Endometrium (tissue), 2 donors: ENCODE measurements around the gene KCNIP3.
"Not testable (repeated sequence)": the region's sequence is repeated elsewhere in the genome, so short reads cannot be mapped to it uniquely, and the experiment has no call there.

Experiments used
- FAIRE-seq: peaks from 2 replicates; lab custom pipeline; 2012; peaks lifted over from hg19 to GRCh38; lab: Jason Lieb, UNC
- donor health status: control.
- donor health status: control.

The KCNIP3 gene

DNA sequence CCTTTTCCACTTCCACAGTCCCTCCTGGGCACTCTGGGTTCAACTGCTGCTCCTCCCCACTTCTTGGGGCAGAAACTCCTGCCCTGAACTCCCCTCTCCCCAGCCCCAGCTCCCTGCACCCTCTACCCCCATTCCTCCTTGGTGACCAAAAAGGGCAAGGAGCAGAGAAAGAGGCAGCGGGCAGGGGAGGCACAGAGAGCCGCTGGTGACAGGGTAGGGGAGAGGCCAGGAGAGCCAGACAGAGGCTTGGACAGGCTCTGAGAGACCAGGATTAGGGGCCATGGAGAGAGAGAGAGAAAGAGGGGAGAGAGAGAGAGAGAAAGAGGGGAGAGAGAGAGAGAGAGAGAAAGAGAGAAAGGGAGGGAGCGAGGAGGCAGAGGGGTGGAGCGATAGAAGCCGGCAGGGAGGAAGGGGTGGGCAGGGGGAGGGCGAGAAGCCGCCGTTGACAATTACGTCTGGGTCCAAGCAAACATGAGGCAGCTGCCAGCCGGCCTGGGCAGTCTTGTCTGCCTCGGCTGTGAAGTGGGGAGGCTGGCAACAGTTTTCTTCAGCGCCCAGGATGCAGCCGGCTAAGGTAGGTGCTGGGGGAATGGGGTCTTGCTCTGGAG lies at the start of gene KCNIP3:
KCNIP3 (plus strand) TSS at position 468 of the 608 bp plus-strand sequence; CDS start at position 560, 92 bp downstream.
- no peak for FAIRE-seq

DNA sequence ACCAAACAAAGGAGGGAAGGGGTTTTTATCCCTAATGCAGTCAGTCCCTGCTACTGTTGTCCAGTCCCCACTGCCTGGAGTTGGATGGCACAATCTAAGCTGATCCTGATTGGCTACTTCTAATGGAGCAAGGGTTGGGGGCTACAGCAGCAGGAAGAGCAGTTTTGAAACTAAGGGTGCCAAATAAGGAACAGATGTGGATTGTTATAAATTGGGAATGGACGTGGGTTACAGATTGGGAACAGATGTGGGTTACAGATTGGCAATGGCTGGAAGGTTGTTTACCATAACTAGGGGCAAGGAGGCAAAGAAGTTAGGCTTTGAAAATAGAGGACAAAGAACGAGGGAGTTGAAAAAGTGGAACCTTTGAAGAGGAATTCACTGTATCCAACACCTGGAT lies 38.9 kb upstream of the KCNIP3 start:
- FAIRE-seq: no peak

DNA sequence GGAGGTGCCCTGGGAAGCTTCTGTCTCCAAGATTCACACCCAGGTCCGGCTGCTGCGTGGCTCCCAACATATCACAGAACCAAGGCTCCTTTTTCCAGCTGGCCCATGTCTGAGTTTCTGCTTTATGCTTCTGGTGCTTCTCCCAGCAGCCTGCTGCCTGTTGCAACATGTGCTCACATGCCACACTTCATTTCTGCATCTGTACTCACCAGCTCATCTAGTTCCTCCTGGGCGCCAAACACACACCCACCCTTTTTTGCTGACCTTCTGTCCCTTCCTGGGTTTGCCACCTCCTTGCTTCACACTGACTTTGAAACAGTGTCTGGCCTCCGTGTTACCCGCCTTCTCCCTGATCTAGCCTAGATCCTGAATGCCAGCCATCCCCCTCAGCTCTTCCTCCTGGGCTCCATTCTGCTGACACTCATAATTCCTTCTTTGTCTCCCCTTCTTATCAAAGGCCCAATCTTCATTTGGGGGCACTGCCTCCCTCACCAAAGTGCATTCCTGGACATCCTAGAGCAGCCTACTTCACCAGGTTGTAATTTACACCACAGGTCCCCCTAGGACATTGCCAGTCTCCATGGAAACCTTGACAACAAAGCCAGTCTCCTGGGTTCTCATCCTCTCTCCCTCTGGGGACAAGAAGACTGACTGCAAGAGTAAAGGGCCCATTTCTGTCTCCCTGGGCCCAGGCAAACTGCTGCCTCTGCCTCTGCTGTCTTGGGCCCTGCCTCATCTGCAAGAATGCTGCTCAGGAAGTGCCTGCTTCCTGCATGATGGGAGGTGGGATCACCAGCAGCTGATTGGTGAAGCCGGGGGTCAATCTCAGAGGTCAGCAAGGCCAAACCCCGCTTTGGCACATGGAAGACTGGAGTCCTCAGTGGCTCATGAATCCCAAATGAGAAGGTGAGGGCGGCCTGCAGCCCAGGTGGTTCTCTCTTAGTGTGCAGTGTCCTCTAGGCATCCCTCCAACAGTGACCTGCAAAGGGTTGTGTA lies 36.8 kb upstream of the KCNIP3 start:
- FAIRE-seq: no peak

DNA sequence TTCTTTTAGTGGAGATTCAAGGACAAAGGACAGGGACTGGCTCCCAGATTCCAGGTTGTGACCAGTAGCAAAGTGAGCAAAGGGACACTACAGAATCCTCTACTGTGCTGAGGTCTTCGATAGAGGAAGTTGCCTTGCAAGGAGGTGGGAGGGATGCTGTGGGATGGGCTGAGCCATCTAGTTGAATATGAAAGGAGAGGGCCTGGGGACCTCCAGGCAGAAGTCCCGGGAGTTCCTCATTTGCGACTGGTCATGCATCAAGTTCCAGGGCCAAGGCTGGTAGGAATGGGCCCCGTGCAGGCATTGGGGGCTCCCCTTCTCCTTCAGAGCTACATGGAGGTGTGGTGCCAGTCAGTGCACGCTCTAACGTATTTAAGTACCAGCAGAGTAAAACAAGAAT lies 35.5 kb upstream of the KCNIP3 start:
- no peak for FAIRE-seq

DNA sequence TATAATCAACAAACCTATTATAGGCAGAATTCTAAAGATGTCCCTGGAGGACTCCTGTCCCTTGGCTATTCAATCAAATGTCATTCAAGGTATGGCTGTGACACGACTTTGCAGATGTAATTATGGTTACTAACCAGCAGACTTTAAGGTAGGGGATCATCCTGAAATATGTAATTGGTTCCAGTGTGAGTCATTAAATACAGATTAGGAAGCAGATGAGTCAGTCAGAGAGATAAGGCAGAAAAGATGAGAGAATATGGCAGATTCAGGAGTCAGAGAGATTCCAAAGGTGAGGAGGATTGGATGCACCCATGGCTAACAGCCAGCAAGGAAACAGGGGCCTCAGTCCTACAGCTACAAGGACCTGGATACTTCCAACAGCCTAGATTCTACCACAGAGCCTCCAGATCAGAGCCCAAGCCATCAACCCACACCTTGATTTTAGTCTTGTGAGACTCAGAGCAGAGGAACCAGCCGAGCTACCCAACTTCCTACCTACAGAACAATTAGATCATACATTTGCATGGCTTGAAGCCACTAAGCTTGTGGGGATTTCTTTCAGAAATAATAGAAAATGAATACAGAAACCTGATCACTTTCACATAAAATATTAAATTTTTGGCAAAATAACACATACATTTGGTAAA lies 34.1 kb upstream of the KCNIP3 start:
- no peak for FAIRE-seq

DNA sequence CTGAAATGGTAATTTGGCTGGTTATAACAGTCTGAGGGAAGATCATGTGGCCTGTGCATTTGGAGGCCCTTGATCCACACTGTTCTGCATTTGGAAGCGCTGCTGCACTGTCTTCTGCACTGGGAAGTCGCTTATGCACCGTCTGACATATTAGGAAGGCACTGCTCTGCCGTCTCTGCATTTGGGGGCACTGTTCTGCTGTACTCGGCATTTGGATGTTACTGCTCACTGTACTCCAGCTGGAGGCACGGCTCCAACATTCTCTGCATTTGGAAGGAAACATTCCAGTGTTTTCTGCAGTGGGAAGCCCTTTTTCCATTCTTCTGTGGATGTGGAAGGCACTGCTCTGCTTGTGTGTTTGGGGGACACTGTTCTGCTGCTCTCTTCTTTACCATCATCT lies 32.5 kb upstream of the KCNIP3 start:
- FAIRE-seq: no peak

DNA sequence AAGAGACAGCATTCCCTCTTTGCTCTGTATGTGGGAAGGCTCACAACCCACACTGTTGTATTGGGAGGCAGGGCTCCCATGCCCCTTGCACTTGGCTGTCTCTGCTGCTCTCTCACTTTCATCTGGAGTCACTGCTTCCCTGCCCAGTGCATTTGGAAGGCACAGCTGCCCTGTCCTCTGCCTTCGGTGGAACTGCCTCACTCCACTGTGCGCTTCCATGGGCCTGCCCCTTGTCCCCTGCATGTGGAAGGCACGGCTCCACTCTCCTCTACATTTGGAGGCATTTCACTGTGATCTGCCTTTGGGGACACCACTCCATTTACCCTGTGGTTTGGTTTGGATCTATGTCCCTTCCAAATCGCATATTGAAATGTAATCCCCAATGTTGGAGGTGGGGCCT lies 32.0 kb upstream of the KCNIP3 start:
- no peak for FAIRE-seq

DNA sequence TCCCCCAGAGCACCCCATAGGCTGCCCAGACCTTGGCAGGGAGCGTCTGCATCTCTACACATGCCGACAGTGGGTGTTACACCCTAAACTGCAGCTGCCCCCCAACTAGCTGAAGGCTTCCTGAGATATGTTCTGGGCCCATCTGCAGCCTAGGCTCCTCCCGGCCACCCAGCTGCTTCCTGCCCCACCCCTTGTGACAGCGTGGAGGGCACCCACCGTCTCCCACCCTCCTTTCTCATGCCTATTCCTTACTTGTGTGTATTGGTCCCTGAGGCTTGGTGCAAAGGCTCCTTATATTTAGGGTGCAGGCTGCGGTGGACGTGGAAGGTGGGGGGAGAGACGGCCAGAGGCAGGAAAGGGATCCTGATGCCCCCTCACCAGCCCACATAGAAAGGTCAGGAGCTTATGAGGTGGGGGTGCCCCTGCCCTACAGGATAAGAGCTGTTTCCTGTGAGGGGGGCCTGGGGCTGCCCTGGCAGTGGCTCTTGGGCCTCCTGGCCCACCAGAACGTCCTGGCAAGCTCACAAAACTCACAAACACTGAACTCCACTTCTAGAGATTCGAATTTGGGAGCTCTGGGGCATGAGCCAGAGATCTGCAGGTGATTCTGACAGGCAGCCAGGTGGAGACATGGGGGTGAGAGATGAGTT lies 30.2 kb upstream of the KCNIP3 start:
- no peak for FAIRE-seq

DNA sequence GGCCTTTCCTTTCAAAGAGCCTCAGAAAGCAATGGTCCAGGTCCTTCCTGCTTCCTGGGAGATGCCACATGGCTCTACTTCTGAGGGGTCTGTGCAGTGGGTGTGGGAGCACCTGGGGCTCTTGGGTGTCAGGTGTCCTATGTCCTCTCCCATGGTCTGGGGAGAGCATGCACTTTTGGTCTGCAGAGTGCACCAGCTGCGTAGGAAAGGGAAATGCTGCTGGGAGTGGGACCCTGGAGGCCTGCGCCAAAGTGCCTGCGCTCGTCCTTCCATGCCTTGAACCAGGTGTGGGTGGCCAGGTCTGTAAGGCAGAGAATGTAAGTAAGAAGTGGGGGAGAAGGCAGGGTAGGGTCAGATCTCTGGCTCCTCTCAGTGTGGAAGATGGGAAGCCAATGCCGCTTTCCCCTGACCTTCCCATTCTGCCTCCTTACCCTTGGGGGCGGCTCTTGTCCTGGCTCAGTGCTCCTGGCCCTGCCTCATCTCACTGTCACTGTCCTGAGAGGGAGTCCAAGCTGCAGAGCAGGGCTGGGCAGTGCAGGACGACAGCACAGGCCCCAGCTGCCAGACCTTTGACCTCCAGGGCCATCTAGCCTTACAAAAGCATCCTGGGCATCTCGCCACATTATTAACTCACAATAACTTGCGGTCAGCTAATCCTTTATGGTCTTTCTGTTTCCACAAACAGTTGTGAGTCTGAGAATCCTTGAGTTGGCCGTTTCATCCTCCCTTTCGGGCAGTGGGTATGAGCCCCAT lies 29.5 kb upstream of the KCNIP3 start:
- FAIRE-seq: no peak

DNA sequence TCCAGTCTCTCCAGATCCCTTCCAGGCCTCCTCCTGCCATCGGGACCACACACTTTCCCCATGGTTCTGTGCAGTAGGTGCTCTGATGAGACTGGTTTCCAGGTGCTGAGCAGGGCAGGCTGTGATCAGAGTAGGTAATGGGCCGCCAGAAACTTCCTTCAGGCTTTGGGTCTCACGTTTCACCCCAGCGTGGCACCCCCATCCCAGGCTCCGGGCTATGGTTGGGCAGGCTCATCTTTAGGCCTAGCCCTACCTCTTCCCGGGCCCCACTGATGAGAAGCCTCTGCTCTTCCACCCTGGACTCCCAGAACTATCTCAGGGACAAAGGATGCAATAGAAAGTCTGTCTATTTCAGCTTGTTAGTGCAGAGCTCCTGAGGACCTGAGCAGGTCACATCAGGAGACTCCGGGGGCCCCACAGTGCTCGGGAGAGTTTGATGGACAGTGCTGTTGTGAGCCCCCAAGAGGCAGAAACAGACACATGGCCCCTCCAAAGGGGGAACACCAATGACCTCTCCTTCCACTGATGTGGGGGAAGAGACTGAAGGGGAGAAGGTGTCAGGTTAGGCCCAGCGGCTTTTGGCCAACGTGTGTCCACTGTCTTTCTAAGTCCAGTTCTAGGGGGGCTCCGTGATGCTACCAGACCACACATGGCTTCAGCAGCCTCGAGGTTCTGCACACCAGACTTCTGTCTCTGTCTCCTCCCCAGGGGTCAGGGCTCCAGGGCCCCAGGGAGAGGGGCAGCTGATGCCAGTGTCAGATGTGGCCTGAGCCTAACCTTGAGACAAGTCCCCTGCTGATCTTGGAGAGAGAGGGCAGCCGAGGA lies 28.7 kb upstream of the KCNIP3 start:
- FAIRE-seq: no peak

DNA sequence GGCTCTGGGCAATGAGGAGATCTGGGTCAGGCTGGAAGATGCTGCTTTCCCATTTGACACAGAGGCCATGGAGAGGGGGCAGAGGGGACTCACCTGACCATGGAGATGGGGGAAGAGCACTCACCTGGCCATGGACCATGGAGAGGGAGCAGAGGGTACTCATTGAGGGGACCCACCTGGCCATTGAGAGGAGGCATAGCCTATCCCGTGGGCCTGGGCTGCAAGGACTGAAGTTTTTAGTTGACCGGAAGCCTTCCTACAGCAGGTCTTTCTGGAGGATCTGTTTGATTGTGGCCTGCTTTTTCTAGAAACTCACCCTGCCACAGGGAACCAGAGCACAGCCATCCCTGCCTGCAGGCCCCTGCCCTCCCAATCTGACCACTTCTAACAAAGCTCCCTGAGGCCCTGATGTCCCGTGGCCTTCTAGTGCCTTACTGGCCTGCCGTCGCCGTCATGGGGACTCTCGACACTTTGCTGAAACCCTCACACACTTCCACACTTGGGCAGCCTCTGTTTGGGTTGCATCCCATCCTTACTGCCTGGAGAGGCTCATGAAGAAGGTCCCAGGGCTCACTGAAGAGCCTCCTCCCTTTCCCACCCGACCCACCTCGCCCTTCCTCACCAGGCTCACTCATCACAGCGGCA lies 28.0 kb upstream of the KCNIP3 start:
- FAIRE-seq: no peak

DNA sequence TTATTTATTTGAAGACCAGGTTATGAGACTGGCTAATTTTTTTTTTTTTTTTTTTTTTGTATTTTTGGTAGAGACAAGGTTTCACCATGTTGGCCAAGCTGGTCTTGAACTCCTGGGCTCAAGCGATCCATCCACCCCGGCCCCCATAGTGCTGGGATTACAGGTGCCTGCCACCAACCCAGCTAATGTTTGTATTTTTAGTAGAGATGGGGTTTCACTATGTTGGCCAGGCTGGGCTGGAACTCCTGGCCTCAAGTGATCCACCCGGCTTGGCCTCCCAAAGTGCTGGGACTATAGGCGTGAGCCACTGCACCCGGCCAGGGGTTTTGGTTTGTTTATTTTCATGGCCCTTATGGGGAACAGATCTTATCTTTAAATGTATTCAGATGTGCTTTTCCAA lies 27.4 kb upstream of the KCNIP3 start:
- FAIRE-seq: not testable (repeated sequence)

DNA sequence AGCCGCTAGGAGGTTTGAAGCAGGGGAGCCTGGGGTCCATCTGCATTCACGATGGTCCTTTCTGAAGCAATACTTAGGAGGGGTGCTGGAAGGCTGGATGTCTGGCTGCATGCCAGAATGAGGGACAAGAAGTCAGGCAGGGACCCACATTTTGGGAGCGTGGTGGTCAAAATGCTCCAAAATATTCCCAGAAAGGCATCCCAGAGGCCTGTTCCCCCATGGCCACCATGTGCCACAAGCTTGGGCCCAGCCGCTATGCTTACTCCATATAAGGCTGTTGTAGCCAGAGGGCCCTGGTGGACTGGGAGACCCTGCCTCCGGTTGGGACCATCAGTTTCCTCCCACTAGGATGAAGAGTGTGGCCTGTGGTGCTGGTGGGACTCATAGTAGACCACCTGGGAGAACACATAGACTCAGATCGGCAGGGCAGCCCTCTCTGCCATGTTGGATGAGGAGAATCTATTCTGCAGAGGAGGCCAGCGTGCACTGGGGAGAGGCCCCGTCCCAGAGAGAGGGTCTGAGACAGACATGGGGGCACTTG lies 26.5 kb upstream of the KCNIP3 start:
- FAIRE-seq: no peak

DNA sequence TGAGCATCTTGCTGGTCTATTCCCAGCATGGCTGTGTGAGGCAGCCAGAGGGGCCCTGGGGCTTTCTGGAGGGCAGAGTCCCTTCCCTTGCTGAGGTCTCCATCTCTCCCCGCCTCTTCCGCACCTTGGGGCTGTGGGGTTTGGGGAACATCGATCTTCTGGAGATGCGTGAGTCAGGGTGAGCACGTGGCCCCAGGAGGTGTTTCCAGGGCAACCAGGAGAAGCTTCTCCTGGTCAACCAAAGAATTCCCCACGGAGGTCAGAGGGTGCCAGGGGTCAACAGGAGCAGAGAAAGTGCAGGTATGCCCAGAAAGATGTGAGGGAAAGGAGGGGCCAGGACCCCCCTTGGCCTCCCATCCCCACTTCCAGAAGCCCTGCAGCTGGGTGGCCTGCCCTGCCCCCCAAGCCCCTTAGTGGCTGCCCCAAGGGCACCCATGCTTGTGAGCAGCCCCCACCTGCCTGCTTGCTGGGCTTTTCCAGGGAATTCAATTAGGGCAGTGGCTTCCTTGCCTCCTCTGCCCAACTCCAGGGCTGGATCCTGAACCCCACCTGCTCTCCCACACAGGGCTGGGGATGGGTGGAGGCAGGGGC lies 25.7 kb upstream of the KCNIP3 start:
- no peak for FAIRE-seq

DNA sequence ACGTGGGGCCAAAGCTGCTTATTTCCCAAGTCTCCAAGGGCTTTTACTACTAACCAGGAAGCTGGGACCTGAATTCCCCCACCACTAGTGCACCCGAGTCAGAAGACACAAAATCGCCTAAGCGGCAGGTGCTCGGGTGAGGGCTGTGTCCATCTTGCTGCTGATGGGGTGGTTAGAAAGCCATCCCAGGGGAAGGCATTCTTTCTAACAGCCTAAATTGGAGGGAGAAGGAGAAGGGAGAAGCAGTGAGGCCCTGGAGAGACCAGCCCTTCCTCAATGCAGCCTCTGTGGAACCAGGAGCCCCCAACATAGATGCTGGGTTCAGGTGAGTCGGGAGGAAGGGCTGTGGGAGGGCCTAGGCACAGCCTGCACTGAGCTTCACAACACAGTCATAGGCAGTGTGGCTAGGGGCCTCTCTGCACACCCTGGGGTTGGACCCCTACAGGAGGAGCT lies 24.8 kb upstream of the KCNIP3 start:
- no peak for FAIRE-seq

DNA sequence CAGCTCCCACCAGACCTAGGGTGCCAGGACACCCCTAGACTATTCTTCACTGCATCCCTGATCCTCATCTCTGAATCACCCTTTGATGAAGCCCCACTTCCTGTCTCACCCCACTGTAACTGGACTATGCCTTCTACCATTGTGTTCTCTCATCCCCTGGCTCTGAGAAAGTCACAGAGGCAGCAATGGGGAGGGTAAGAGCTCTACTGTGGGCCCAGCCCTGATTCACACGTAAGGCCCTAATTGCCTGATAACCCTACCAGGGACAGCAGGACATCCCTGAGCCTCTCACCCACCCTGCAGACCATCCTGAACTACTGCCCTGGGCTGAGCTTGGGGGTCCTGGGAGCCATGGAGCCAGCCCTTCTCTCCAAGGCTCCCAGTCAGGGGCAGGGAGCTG lies 24.4 kb upstream of the KCNIP3 start:
- no peak for FAIRE-seq

DNA sequence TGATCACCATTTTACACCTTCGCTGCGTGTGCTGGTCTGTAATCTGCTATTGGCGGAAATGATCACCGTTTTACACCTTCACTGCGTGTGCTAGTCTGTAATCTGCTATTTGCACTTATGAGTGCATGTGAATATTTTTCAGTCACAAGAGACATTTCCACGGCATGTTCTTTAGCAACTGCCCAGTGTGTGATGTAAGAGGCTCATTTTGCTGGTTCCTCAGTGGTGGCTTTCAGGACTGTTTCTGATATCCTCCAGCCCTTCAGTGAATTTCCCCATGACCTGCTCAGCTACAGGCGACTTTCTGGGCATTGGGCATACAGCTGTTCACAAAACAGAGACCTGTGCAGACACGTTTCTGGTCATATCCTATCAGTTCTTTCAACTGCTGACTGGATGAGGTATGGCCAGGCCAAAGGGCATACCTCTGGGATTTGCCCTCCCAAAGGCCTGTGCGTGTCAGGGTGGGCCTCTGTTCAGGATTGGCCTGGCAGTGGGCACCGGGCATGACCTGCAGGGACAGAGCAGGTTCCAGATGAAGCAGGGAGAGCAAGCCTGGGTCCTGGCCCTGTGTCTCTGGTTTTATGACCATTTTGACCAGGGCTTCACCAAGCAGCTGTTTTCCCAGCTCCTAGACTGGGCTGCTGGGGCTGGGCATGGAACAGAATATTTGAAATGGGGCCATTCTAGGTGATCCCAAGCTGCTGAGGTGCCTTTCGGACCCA lies 23.4 kb upstream of the KCNIP3 start:
- no peak for FAIRE-seq

DNA sequence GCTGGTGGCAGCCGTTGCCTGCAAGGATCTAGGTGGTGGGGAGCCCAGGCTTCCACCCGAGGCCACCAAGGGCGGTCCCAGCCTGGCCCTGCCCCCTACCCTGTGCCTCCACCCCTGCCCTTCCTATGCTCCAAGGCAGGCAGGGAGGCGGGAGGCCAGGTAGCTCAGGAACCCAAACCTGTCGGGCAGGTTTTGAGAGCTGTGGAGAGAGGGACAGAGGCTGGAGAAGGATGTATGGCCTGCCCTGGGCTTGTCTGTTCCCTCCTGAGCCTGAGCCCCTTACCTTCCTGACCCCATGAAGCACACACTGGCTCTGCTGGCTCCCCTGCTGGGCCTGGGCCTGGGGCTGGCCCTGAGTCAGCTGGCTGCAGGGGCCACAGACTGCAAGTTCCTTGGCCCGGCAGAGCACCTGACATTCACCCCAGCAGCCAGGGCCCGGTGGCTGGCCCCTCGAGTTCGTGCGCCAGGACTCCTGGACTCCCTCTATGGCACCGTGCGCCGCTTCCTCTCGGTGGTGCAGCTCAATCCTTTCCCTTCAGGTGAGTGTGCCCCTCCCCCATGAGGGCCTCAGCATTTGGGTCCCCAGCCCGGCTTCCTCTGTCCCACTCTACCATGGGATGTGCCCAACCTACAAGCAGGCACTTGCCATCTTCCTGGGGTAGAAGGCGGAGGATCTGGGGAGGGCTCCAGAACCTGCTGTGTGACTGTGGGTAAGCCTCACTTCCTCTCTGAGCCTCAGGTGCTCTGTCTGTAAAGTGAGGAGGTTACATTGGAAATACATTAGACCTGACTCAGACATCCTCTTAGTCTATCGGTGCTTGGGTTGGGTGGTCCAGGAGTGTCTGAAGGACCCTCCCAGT lies 22.6 kb upstream of the KCNIP3 start, which contains the start of gene PROM2:
PROM2 (plus strand) TSS at position 159 of the 860 bp plus-strand sequence; CDS start at position 296, 137 bp downstream.
- FAIRE-seq: no peak
